Measurements from ENCODE around the gene LHFPL2.
"Not testable (repeated sequence)": the region's sequence is repeated elsewhere in the genome, so short reads cannot be mapped to it uniquely, and the experiment has no call there.

LHFPL2 gene

DNA sequence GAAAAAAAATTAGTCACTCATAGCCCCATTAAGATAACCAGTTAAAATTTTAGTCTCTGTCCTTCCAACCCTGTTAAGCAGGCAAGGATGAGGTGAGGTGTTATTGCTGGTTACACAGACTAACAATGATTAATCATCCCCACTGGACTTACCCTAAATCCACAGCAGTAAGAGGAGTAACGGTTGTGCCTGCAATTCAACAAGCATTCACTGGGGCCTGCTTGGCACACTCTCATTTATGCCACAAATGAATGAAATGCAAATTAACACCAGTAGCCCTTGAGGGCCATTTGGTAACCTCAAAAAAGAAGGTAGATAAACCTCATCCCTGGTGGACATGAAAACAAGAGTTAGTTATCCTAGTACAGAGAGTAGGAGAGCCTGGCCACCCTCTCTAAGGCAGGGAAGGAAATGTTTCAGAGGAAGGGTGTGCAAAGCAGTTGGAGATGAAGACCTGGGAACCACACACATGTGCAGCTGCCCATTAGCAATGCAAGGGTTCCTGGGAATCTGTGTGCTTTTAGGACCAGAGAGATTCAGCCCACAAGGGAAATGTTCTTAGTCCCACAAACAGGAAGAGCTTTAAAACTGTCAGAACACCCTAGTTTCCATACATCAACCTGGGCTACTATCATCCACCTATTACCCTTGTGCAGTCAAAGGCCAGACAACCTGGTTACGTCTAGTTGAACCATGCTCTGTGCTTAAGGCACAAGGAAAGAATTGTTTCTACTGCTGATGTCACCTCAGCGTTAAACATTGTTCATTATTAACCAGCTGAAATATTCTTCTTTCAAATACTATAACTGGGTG is 7.7 kb downstream of the LHFPL2 start:
- DNase-seq (ENCODE audit: low spot score), result no peak

DNA sequence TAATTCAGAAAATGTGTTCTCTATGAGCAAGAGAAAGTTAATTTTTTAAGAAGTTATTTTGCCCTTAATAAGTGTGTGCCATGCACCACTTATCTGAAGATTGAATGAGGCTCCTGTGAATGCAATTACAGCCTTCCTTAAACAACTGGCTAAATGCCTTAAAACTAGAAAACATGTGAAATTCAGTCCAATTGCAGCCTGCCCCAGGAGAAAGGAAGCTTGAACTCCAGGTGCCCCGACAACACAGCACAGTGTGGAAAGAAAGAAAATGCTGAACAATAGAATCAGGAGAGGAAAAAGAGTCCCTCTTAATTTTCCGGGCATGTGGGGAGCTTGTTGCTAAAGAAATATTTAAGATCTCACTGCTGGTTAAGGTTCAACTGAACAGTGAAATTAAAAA is 8.8 kb downstream of the LHFPL2 start:
- no peak for DNase-seq (ENCODE audit: low spot score)

DNA sequence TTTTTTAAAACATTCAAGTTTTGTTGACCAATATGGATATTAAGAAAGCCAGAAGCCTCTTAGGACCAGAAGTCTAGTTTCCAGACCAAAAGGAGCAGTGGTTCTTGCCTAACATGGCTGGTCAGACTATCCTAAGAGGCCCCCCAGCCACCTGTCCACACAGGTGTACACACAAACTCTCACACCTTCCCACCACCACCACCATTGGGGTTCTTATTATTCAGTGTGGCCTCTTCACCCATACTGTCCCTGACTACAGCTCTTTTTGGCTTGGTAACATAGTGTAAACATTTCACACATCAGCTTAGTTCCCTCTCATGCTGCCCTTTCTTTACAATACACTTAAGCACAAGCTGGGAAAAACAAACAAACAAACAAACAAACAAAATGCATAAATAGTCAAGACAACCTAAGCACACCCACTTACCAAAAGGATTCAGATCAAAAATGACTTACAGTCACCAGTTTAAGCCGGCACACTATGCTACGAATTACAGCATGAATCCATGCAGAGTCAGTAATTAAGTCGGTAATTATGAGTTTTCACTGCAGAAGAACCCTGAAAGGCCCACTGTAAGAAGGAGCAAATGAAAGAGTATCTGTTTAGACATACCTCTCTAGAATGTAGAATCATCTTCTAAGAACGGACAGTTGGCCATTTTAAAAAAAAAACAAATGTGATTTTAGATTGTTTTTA is 9.5 kb downstream of the LHFPL2 start:
- no peak for DNase-seq (ENCODE audit: low spot score)

DNA sequence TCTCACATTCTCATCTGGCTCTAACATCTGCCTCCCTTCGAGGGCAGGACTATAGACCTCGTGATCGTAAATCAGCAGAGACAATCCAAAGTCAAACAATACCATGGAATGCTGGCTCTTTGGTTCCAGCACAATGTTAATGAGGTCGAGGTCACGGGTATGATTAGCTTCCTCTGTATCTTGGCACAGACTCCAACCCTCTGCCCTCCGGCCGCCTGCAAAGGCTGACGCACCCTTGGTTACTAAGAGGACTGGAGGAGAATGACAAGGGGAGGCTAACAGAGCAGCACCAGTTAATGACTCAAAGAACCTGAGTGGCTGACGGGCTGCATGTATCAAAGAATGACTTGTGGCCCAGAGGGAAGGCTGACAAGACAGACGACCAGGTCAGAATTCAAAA is 10.1 kb downstream of the LHFPL2 start:
- DNase-seq (ENCODE audit: low spot score), result no peak

- no peak for DNase-seq (ENCODE audit: low spot score)
These were observed 11.1 kb downstream of the LHFPL2 start for GRCh38 chr5:78637468-78637867.

DNA sequence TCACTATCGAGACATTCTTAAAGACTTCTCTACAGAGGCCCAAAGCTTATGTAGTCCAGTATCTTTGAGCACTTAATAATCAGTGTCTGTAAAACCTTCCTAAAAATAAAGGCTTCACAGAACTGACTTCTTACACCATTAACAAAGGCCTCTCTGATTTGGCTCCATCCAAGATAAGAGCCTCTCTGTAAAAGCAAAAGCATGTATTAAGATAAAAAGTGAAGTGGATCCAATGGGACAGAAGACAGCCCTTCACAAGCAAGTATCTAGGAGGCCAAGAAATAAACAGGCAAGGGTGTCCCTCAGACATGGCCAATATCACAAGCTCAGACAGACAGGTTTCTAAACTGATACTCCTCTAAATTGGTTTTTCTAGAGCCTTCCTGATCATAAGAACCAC is 11.9 kb downstream of the LHFPL2 start:
- DNase-seq (ENCODE audit: low spot score), result no peak

- DNase-seq (ENCODE audit: low spot score), result no peak
These were observed 13.9 kb downstream of the LHFPL2 start for GRCh38 chr5:78634634-78635033.

DNA sequence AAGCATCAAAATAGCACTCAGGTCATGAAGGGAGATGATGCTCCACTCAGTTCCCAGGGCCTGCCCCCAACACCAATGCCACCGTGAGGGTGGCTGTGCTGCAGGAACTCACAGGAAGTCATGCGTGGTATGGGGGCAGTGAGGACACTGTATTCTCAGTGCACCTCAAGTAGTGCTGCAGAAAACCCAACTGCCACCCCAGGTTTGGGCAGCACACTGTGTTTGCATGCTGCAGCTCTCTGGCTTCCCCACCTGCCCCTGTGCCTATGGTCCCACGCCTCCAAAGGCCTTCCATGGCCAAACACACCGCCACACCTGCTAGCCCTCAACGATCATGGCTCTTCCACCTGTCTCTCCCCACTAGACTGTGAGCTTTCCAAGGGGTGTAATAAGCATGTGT is 14.3 kb downstream of the LHFPL2 start:
- DNase-seq (ENCODE audit: low spot score), result no peak

GRCh38 chr5:78633700-78634099 is 14.9 kb downstream of the LHFPL2 start:
- DNase-seq (ENCODE audit: low spot score), result no peak

GRCh38 chr5:78632467-78632866 is 16.1 kb downstream of the LHFPL2 start:
- DNase-seq (ENCODE audit: low spot score), result no peak

DNA sequence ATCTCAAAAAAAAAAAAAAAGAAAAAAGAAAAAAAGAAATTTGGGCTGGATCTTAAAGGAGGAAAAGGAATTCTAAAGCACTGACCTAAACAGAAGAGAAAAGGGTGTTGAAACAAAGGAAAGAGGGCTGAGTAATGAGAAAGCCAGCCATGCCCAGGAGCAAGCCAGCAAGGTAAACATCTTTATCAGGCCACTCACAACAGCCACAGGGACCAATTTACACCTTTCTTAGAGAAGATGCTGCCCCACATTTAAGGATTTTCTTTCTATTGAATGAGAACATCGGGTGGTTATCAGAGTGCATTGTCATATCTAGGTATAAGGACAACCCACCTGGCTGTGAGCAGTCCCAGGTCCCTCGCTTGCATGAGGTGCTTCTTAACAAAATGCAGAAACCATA is 16.6 kb downstream of the LHFPL2 start:
- DNase-seq (ENCODE audit: low spot score), result no peak

DNA sequence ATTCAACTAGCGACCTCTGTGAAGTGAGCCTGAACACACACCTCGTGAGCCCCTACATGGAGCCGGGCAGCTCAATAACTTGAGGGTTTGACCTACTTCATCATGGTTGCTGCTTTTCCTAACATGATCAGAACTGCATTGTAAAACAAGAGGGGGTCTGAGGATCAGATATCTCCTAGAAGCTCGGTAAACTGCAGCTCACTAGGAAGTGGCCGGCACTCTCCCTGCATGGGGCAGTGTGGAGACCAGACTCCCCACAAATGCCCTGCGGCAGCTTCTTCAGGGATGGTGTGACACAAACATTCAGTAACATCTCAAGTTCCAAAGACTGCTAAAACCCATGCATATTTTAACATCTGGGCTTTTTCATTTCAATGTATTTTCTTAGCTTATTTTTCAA is 18.5 kb downstream of the LHFPL2 start:
- no peak for DNase-seq (ENCODE audit: low spot score)

DNA sequence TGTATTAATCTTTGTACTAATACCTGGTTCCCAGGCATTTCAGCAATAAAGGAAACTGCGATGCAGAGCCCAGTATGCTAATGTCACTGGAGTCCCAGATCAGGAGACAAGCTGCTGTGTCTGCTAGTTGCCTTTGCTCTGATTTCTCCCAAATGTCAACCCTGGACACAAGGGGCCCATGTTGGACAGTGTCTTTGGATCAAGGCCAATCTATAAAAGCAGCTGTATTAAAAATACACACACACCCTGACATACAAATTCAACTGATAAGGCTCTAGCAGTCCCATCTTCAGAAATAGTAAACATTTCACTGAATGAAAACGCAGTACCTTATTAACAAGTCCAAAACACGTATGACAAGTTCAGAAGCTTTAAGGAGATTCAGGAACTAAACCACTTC is 18.9 kb downstream of the LHFPL2 start:
- no peak for DNase-seq (ENCODE audit: low spot score)

DNA sequence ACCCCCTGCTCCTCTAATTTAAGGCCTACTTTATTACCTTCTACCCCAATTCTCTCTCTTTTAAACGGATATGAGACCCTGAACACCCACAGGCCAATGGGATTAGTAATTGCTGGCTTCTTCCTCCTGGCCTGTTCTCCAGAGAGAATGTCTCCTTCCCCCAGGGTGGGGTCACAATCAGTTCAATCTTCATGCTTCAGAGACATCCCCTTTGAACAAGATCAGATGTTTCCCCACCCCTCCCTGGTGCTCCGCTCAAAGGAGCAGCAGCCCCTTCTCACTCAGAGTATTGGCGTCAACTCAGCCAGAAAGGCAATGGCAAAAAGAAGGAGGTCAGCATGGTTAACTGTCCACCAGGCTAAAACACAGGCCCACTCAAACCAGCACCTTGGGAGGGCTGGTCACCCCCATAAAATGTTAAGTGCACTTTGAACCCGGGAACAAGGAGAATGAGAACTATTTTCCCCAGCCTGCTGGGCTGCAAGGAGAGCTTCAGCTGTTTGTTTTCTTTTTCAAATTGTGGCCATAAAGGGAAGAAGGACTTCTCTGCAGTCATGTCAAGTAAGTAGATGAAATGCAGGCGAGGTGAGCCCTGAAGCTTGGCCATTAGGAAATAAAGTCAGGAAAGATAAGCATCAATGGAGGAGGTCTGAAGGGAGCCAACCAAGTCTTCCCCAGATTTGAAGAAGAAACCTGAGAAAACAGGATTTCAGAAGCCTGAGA is 20.1 kb downstream of the LHFPL2 start:
- no peak for DNase-seq (ENCODE audit: low spot score)

DNA sequence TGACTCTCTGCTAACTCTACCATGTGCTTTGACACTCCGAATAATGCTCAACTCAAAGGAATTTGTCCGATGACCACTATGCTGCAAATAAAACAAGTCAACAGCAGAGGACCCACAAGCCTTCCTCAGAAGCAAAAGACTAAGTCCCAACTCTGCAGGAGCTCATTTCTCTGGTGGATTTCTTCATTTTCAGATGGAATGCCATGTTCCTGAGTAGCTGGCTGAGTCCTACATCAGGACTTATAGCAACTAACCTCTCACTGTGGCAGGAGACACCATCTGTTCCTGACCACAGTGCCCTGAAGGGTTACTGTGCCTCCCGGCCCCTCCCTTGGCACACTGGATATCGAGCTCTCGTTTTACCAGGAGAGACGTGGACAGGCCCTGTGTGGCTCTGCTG is 20.8 kb downstream of the LHFPL2 start:
- DNase-seq (ENCODE audit: low spot score), result no peak

DNA sequence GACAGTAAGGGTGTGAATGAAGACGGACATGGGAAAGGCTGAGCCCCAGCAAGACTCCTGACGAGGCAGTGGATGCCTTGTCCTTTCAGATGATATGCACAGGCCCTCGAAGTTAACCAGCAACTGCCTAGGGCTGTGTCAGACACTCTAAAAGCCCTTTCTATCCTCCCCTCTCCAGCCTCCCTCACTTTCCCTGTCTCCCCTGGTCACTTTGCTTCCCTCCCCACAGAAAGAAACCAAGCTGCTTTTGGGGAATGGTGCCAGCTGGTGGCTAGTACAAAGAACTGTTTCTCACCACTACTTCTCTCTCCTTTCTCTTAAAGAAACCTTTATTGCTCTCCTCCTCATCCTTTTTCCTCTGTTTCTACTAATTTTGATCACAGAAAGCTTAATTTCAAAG is 21.4 kb downstream of the LHFPL2 start:
- DNase-seq (ENCODE audit: low spot score), result no peak

DNA sequence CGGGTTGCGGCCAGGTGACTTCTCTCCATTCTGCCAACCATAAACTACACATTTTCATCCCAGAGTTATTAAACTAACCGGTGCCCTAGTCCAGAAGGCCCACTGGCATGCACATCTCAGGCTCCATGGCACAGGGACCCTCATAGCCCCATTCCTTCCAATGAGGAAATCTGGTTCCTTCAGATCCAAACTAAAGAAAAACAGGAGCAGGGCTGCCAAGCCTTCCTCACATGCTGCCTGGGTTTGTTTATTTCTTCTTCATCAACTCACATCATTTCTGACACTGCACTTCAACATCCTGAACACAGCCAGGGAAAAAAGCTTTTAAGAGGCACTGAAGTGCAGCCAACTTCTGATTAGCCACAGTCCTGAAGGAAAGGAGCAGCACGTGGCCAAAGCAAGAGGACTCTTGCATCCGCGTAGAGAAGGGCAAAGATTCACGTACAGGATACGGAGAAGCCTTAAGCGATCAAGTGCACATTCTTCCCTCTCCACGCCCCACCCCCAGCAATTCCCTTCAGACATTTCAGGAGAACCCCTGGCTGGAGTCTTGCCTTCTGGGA is 22.5 kb downstream of the LHFPL2 start:
- no peak for DNase-seq (ENCODE audit: low spot score)

GRCh38 chr5:78624992-78625391 is 23.6 kb downstream of the LHFPL2 start:
- DNase-seq (ENCODE audit: low spot score), result no peak

DNA sequence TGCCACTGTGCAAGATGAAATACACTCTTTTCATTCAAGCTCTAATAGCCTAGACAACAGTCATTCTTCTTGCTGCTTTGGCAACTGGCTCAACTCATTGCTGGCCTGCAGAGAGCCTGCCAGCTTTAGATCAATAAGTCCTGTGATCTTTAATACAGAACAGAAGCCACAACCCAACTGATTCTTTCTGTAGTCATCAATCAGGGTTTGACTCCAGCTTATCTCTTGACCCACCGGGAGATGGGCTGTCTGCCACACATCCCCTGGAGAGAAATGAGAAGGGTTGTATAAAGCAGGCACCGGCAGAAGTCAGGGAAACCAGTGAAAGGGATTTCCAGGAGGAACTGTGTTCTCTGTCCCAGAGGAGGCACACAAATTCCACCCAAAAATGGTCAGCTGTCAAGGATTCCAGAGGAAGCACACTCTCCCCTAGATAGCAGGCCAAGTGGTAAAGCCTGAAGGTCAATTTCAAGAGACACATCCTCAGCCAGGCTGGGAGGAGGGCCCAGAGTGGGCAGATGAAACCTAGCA is 24.5 kb downstream of the LHFPL2 start:
- no peak for DNase-seq (ENCODE audit: low spot score)

- no peak for DNase-seq (ENCODE audit: low spot score)
These were observed 26.1 kb downstream of the LHFPL2 start for GRCh38 chr5:78622302-78622971.

- DNase-seq (ENCODE audit: low spot score), result no peak
These were observed 27.3 kb downstream of the LHFPL2 start for GRCh38 chr5:78621291-78621738.

GRCh38 chr5:78620119-78620518 is 28.5 kb downstream of the LHFPL2 start:
- not testable (repeated sequence) for DNase-seq (ENCODE audit: low spot score)
